ENCODE results near the gene HEYL.

Gene HEYL

GRCh38 chr1:39631361-39632322, 7.8 kb downstream of the HEYL start:
- DNase-seq (ENCODE audit: extremely low read depth, low read depth) = no peak
- H3K4me3 ChIP-seq (replicated peaks; ENCODE audit: low read depth, low read length) = no peak overlapping the region
- no peak for TF ChIP-seq CTCF (IDR thresholded peaks at IDR 0.05; ENCODE audit: low read depth, low read length, missing control alignments)

GRCh38 chr1:39628807-39629350, 10.6 kb downstream of the HEYL start:
- no peak overlapping the region for H3K4me3 ChIP-seq (replicated peaks; ENCODE audit: low read depth, low read length)
- no peak for DNase-seq (ENCODE audit: extremely low read depth, low read depth)

GRCh38 chr1:39626646-39627045, 12.8 kb downstream of the HEYL start:
- no peak overlapping the region for H3K4me3 ChIP-seq (replicated peaks; ENCODE audit: low read depth, low read length)
- no peak for DNase-seq (ENCODE audit: extremely low read depth, low read depth)
- TF ChIP-seq CTCF (IDR thresholded peaks at IDR 0.05; ENCODE audit: low read depth, low read length, missing control alignments) = no peak

More at GRCh38 chr1:39628807-39629350, 10.6 kb downstream of the HEYL start:
- TF ChIP-seq CTCF (IDR thresholded peaks at IDR 0.05; ENCODE audit: low read depth, low read length, missing control alignments) = no peak

- no peak for TF ChIP-seq CTCF (IDR thresholded peaks at IDR 0.05; ENCODE audit: low read depth, low read length, missing control alignments)
- H3K4me3 ChIP-seq (replicated peaks; ENCODE audit: low read depth, low read length) = no peak overlapping the region
- no peak for DNase-seq (ENCODE audit: extremely low read depth, low read depth)
Observed at GRCh38 chr1:39625462-39626273, 13.8 kb downstream of the HEYL start.

GRCh38 chr1:39625009-39625408, 14.4 kb downstream of the HEYL start:
- TF ChIP-seq CTCF (IDR thresholded peaks at IDR 0.05; ENCODE audit: low read depth, low read length, missing control alignments) = no peak
- no peak for DNase-seq (ENCODE audit: extremely low read depth, low read depth)
- H3K4me3 ChIP-seq (replicated peaks; ENCODE audit: low read depth, low read length) = no peak overlapping the region

GRCh38 chr1:39623053-39623452, 16.4 kb downstream of the HEYL start:
- no peak for TF ChIP-seq CTCF (IDR thresholded peaks at IDR 0.05; ENCODE audit: low read depth, low read length, missing control alignments)
- no peak for DNase-seq (ENCODE audit: extremely low read depth, low read depth)
- H3K4me3 ChIP-seq (replicated peaks; ENCODE audit: low read depth, low read length) = no peak overlapping the region
